Activated CD8-positive, alpha-beta memory T cell treated with anti-CD3 and anti-CD28 coated beads for 4 hours (primary cell): Measurements from ENCODE around the gene PLEKHO2.

Experiments used
- DNase-seq, 2 donors: peaks; one replicate each; pipeline ENCODE4 v3.0.0-alpha.2; 2020; ENCODE audit warnings: low read depth in 2 of 2

Gene PLEKHO2

GRCh38 chr15:64825431-64826294 is 16.1 kb upstream of the PLEKHO2 start, which contains the start of gene PIF1:
Gene PIF1 (minus strand): TSS chr15:64825647. CDS start chr15:64824335, 1,312 bp downstream.
- peak; percentile 77 to 83 for DNase-seq

- DNase-seq, result no peak
Measured at GRCh38 chr15:64828985-64829384, 12.7 kb upstream of the PLEKHO2 start.

DNA sequence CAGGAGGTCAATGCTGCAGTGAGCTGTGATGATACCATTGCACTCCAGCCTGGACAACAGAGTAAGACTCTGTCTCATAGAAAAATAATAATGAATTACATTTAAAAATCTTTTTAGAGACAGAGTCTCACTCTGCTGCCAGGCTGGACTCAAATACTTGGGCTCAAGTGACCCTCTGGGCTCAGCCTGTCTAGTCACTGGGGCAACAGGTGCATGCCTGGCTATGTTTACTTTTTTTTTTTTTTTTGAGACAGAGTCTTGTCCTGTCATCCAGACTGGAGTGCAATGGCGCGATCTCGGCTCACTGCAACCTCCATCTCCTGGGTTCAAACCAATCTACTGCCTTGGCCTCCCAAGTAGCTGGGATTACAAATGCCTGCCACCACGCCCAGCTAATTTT is 8.0 kb upstream of the PLEKHO2 start:
- DNase-seq, result no peak

DNA sequence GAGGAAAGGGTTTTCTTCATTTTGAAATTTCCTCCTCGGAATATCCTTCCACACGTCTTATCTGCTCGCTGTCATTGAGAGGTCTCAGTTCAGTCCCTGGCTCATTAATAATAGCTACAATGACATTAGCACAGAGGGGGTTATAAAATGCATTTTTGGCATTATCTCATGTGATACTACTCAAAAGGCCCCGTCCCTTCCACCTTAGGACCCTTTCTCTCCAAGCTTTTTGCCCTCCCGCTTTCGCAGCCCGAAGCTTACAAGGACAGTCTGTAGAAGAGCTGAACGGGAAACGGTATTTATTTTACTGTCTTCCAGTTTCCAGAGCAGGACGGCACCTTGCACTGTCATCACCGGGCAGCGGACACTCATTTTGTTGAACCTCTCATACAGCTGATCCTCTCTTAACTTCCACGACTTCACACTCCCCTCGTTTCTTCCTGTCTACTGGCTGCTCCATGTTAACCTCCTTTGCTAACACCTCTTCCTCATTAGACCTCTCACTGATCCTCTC is 5.6 kb upstream of the PLEKHO2 start:
- no peak for DNase-seq

DNA sequence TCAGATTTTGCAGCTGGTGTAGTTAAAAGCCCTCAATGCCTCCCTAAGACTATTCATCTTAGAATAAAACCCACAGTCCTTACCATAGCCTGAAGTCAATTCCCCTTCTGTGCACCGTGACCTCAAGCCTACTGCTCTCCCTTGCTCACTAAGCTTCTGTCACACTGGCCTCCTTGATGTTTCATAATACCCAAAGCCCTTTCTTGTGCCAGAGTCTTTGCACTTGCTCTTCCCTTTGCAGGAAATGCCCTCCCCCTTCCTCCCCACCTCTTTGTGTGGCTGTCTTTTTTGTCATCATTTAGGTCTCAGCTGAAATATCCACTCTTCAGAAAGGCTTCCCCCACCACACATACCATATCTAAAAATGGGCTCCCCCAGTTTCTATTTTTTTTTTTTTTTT is 4.2 kb upstream of the PLEKHO2 start:
- peak in 1 of 2 donors; percentile 20 for DNase-seq

- DNase-seq, result no peak
Measured at GRCh38 chr15:64841060-64841343, 713 bp upstream of the PLEKHO2 start.

GRCh38 chr15:64842096-64842939 is 603 bp downstream of the PLEKHO2 start:
- DNase-seq, result no peak

DNA sequence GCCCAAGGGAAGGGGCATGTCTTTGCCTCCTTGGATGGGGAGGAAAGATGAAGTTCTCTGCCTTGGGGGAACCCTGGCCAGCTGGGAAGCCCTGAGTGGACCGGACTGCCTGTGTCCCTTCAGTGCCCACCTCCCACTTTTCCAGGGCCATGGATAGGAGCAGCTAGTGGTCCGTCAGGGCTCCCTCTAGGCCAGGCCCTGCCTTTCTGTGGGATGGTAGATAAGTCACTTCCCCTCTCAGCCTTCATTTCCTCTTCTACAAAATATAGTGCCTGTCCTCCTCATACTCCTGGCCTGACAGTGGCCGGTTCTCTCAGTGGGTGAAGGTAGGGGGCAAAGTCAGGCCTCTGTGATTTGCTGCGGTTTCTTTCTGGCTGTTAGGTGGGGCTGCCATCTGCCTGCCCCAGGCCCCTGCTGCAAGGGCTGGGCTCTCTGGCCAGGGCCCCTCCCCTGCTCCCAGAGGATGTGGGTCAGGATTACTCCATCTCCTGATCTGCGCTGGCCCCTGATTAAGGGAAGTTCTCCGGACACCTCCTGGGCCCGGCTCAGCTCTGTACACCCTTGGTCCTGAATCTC is 1.4 kb downstream of the PLEKHO2 start:
- DNase-seq, result no peak

DNA sequence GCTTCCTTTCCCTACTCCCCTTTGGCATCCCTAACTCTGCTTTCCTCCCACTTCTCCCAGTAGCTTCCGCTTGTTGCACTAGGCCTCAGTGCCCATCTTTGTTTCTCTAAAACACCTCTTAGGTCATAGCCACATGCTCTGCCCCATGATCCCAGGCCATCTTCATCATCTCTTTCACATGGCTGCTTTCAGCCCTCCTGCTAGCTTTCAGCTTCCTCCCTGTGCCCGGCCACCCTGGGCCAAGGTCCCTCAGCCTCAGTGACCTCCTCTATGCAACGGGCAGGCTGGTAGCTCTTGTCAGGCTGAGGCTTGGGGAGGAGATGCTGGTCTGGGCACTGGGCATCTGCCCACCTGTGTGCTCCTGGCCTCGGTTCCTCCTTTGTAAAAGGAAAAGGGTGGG is 2.3 kb downstream of the PLEKHO2 start:
- DNase-seq, result no peak

DNA sequence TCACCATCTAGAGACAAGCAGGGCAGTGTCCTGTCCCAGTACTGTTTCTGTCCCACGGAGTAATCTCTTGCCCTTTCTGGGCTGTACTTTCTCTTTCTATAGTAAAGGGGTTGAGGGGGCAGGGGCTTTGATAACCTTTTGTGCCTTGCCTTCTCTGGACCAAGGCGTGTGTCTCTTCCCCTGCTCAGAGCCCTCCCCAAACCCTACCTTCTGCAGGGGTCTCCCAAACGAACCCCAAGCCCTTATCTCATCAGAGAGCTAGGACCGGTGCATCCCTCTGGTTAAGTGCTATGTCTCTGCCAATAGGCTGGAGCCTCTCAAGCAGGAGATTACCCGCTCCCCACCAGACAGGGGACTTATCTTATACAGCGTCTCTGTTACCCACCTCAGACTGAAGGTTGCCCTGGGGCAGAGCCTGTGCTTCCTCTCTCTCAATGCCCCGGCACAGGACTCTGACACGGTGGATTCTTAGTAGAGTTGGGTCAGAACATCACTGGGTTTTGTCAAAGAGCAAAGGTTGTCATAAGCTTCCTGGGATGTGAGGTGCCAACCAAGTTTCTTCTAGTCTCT is 2.9 kb downstream of the PLEKHO2 start:
- DNase-seq, result no peak

GRCh38 chr15:64845183-64845611 is 3.5 kb downstream of the PLEKHO2 start:
- DNase-seq, result no peak

DNA sequence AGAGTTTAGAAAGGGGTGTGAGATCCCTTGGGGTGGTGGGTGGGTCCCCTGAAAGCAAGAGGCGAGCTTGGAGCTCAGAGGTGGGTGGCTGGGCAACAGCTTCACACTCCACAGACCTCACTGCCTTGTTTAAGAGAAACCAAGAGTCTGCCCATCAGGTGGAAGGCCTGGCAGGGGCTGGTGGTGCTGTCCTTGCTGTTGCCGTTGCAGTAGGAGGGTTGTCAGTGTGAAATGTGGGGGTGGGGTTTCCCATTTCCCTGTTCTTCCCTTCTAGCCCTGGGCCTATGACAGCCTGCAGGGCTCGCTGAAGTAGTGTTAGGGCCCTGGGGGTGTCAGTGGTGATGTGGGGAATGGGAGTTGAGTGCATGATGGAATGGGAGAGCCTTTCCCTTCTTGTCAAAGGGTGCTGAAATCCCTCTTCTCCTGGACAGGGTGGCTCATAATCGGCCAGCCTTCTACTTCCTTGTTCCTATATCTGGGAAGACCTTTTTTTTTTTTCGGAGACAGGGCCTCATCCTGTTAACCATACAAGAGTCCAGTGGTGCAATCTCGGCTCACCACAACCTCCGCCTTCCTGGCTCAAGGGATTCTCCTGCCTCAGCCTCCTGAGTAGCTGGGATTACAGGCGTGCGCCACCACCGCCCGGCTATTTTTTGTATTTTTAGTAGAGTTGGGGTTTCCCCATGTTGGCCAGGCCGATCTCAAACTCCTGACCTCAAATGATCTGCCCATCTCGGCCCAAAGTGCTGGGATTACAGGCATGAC is 4.3 kb downstream of the PLEKHO2 start:
- no peak for DNase-seq

DNA sequence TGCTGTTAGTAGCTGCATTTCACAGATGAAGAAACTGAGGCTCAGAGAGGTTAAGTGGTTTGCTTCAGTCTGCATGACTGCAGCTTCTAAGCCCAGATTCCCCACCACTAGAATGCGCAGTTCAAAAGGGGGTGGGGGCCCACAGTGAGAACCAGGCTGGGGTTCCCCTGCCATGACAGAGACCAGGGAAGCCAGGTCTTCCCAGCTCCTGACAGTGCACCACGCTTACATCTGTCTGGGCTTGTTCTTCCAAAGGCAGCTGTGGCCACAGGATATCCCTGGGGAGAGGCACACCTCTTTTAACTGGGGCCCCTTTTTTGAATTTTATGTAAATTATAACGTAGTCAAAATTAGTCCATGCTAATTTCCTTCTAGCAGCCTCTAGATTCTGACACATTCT is 5.3 kb downstream of the PLEKHO2 start:
- no peak for DNase-seq

- no peak for DNase-seq
Measured at GRCh38 chr15:64847448-64847847, 5.7 kb downstream of the PLEKHO2 start.

- no peak for DNase-seq
Measured at GRCh38 chr15:64847876-64848716, 6.4 kb downstream of the PLEKHO2 start.

- no peak for DNase-seq
Measured at GRCh38 chr15:64850778-64851502, 9.2 kb downstream of the PLEKHO2 start.

- no peak for DNase-seq
Measured at GRCh38 chr15:64851503-64851840, 9.8 kb downstream of the PLEKHO2 start.

DNA sequence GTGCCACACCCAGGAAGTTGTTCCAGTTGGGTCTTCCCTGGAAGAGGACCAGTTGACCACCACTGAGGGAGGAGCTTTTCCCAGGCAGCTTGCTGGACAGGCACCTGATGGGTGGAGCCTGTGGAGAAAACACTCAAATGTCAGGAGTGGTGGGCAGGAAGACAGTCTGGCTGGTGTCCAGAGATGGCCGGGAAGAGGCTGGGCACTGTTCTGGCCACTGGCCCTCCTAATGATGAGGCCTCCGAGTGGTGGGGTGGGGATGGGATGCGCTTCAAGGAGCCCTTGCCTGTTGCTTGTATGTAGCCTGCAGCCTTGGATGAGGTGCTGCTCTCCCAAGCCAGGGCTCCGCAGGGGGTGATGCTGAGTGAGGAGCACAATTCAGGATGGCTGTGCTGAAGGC is 12.3 kb downstream of the PLEKHO2 start:
- DNase-seq, result no peak

GRCh38 chr15:64854526-64854925 is 12.8 kb downstream of the PLEKHO2 start:
- no peak for DNase-seq
